HG03354 (cell line): ENCODE data around the gene OR10A4.
"Not testable (repeated sequence)": the region's sequence is repeated elsewhere in the genome, so short reads cannot be mapped to it uniquely, and the experiment has no call there.

ENCODE experiments used
- ATAC-seq: cut with Tn5 transposase; IDR thresholded peaks from one replicate; pipeline ENCODE4 v1.9.1; 2021; ENCODE audit warnings: mild to moderate bottlenecking; ENCODE audit not compliant: unreplicated experiment, poor library complexity, severe bottlenecking

OR10A4 gene

DNA sequence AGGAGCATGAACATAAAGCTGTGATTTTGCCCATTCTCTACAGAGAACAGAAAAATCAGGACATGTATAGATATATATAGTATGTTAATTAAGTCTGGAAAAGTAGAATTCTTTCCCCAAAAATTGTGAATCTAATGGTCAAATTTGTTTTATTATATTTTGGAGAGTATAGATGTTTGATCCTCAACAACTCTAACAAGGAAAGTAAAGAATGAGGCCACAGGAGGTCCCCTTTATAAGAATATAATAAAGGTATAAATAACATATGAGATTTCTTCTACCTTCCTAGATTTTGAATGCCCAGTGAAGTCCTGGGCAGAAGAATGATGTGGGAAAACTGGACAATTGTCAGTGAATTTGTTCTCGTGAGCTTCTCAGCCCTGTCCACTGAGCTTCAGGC, at the start of gene OR10A4:
TSS of gene OR10A4 (plus strand) at position 301 of the 400 bp plus-strand sequence. CDS start at position 324, 23 bp downstream.
- ATAC-seq = no peak

- no peak for ATAC-seq
These were observed 48.3 kb upstream of the OR10A4 start for GRCh38 chr11:6828103-6828502.

DNA sequence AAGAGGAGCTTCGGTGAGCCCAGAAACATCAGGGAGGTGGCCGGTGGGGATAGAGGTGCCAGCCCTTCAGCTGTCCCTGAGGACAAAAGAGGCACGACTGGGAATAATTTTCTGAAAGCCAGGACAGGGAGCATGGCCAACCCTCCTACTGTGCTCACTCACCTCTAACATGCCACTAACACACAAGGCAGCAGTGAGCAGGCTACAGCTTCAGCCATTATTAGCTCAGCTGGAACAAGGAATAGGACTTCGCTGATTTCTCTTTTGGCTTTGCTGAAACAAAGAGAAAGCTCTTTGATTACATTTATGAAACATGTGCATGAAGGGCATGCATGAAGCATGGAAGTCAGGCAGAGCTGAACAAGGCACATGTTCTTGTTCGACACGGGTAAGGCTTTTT, 43.1 kb upstream of the OR10A4 start:
- no peak for ATAC-seq

- ATAC-seq = no peak
These were observed 42.4 kb upstream of the OR10A4 start for GRCh38 chr11:6834021-6834420.

- no peak for ATAC-seq
These were observed 34.7 kb upstream of the OR10A4 start for GRCh38 chr11:6841694-6842093.

DNA sequence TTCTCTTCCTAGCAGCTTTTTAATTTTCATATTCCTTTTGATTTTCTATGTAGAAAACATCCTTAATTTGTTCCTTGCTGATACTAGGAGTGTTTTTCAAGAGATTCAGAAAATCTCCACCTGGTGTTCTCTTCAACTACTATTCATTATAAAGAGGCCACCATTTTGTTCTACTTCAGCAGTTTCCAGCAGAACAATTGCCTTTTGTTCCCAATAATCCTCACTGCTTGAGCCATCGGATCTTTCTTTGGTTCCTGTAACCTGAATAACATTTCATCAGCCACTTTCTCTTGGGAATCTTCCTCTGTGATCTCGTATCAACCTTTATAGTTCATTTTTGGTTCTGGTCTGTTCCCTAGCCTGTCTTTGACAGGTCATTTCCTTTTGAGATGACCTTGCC, 32.8 kb upstream of the OR10A4 start:
- ATAC-seq = no peak

DNA sequence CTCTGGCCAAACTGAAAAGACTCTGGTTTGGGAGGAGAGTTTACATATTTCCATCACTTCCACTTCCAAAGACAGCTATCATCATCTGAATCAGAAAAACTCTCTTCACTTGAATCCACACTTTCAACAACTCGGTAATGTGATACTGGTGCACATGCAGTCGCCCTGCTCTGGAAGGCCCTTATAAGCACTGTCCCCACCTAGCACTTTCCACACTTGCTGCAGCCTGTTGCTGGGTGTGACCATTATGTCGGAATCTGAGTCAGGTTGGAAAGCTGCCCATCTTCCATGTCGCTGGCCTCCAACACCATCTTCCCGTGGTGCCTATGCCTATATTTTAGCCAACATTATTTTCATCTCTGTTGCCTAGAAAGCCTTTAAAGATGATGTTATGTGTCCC, 32.1 kb upstream of the OR10A4 start:
- no peak for ATAC-seq

DNA sequence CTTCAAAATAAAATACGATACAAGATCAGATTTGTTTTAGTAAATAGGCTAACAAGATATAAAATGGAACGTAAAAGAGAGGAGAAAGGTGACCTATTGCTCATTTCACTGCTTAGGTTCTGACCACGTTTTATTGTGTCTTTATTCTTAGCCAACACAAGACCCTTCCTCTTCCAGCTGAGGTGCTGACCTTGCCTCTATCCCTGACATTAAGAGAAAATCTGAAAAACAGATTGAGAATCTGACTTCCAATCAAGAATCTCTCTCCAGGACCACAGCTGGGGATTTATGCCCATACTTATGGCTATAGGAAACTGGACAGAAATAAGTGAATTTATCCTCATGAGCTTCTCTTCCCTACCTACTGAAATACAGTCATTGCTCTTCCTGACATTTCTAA, 31.0 kb upstream of the OR10A4 start, which contains the start of gene OR10A5:
TSS of gene OR10A5 (plus strand) at position 301 of the 400 bp plus-strand sequence. CDS start at position 301, 0 bp downstream.
- ATAC-seq = no peak

DNA sequence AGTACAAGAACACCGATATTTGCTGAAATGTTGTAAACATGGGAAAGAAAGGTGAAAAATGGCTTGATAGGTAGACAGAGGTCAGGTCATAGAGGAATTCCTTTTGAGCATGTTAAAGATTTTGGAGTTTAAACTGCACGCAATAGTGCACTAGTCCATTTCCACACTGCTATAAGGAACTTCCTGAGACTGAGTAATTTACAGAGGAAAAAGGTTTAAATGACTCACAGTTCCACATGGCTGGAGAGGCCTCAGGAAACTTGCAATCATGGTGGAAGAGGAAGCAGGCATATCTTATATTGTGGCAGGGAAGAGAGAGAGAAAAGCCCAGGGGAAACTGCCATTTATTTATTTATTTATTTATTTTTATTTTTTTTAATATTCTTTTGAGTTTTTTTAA, 25.9 kb upstream of the OR10A4 start:
- ATAC-seq = no peak

- not testable (repeated sequence) for ATAC-seq
These were observed 21.6 kb upstream of the OR10A4 start for GRCh38 chr11:6854801-6855200.

DNA sequence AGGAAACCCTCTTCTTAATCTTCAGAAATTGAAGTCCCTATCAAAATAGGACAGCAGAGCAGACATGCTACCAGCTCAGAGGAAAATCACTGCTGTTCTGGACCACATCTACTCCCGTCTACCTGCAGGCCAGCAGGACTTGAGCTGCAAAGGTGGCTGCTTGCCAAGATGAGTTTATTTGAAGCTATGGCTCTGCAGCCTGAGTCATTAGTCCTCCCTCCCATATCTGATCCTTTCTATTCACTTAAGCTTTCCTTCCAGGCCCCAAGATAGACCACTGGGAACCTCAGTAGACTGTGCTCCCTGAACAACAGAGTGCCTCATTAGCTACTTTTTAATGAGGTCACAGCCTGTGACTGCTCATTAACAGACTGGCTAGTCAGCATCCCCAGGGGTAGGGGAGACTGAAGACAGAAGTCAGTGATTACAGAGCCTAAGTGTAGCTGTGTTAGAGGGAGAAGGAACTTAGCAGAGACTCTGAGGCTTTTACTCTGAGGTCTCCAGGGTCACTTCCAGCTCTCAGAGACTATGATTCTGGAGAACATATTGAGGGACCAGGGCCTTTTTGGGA, 20.4 kb upstream of the OR10A4 start:
- ATAC-seq = no peak

GRCh38 chr11:6856871-6857270, 19.6 kb upstream of the OR10A4 start:
- ATAC-seq = peak; percentile 68

DNA sequence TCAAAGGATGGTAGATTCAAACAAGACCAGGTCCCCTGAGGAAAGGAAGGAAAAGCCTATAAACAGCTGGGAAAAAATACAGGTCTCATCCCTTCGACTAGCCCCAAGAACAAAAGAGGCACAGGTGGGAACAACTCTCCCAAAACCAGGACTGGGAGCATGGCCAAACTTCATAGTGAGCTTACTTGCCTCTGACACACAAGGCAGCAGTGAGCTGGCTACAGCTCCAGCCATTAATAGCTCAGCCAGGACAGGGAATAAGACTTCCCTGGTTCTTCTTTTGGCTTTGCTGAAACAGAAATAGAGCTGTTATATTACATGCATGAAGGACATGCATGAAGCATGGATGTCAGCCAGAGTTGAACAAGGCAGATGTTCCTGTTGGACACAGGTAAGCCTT, 13.5 kb upstream of the OR10A4 start, which contains the start of gene OR10A2:
TSS of gene OR10A2 (plus strand) at position 97 of the 400 bp plus-strand sequence. CDS start 6,698 bp downstream, outside the sequence.
- ATAC-seq = no peak

- no peak for ATAC-seq
These were observed 12.0 kb upstream of the OR10A4 start for GRCh38 chr11:6864438-6864837.

- no peak for ATAC-seq
These were observed 5.1 kb upstream of the OR10A4 start for GRCh38 chr11:6871278-6871677.

DNA sequence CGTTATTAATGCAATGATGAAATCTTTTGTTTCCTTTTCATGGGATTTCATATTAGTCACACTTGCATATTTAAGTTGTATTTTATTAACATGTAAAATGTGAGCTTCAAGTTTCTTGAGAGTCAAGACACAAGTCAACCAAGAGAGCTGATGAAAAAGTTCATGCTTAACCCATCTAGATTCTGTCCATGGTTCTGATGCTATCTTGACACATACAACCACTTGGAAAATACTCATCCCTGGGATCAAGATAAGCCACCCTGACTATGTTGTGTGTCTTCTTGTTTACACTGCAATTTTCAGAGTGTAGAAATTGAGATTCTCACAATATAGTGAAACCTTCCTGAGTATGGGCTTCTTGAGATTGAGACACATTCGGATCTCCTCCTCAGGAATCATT, 664 bp upstream of the OR10A4 start:
- no peak for ATAC-seq

DNA sequence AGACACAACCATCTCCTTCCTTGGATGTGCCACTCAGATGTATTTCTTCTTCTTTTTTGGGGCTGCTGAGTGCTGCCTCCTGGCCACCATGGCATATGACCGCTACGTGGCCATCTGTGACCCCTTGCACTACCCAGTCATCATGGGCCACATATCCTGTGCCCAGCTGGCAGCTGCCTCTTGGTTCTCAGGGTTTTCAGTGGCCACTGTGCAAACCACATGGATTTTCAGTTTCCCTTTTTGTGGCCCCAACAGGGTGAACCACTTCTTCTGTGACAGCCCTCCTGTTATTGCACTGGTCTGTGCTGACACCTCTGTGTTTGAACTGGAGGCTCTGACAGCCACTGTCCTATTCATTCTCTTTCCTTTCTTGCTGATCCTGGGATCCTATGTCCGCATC, 489 bp downstream of the OR10A4 start:
- no peak for ATAC-seq

GRCh38 chr11:6882751-6883150, 6.3 kb downstream of the OR10A4 start:
- ATAC-seq = no peak

DNA sequence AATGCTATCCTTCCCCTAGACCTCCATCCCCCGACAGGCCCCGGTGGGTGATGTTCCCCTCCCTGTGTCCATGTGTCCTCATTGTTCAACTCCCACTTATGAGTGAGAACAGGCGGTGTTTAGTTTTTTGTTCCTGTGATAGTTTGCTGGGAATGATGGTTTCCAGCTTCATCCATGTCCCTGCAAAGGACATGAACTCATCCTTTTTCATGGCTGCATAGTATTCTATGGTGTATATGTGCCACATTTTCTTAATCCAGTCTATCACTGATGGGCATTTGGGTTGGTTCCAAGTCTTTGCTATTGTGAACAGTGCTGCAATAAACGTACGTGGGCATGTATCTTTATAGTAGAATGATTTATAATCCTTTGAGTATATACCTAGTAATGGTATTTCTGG, 11.3 kb downstream of the OR10A4 start:
- ATAC-seq = not testable (repeated sequence)

- ATAC-seq = no peak
These were observed 12.4 kb downstream of the OR10A4 start for GRCh38 chr11:6888830-6889229.

DNA sequence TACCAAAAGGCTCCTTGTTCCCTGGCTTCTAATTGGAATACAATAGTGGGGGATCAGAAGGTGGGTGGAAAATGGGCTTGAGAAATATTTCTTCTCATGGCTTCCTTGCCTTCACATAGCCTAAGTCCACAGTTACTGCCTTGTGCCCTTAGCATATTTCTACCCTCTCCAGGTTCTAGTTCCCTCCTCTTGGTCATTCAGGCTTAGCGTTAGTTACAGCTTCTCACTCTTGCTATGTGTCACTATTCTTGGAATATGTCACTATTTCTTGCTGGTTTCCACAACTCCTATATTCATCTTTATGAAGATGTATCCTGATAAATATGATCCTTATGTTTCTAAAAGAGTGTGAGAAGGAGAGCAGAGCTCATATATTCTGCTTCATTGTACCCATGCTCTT, 13.4 kb downstream of the OR10A4 start:
- ATAC-seq = no peak

DNA sequence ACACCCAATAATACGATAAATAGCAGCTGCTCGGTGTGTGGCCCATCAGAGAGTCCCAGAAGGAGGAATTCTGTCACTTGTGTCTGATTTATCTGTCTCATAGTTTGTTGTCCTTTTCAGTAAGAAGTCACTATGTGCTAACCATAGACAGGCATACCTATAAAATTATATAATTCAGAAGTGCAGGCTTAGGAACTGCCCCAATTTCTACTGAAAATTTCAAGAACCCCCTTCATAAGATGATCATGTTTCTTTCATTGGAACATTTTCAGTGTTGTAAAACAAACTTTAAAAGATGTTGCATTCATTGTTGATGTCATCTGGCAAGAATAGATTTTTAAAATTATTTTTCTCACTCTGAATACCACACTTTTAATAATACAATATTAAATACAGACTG, 16.0 kb downstream of the OR10A4 start, which contains the start of gene OR2D2:
TSS of gene OR2D2 (minus strand) at position 101 of the 400 bp plus-strand sequence. CDS start at position 101, 0 bp downstream.
- ATAC-seq = no peak
